K562 (cell line): ENCODE measurements around the gene TSSK6. TPM values are rescaled to one million over a fixed set of nuclear protein-coding genes. Genes with fewer than 3 reads are reported as not detected.

ENCODE experiments used
- ATAC-seq: fragments of 200-7000 bp; cut with Tn5 transposase; 3 replicates; pipeline ENCODE4 v1.9.1; 2020; ENCODE audit warnings: moderate library complexity
- BruUV-seq: library from RNA; stranded (reverse); fragments of 400-500 nt; replicated peaks from 2 replicates; lab custom pipeline; 2021; lab: Mats Ljungman, UMichigan
- CTCF ChIA-PET: fragments of 300-600 bp; formaldehyde crosslinking; extraction: SDS; loops from one replicate; lab custom pipeline; 2021; ENCODE audit warnings: low intra/inter-chr PET ratio; lab: Yijun Ruan, JAX
- POLR2A ChIA-PET: fragments of 300-600, 350-650 bp; sonication (Branson Sonifier 250); formaldehyde crosslinking; extraction: SDS; loops from one replicate; lab custom pipeline; 2021; ENCODE audit warnings: antibody characterized with exemption, inconsistent platforms; lab: Yijun Ruan, JAX
- DNase-seq, 4 experiments: peaks; one replicate each; pipeline versions ENCODE4 v3.0.0 to v3.0.0-alpha.2; 2011 to 2018; ENCODE audit warnings: low spot score in 3 of 4, mixed read lengths in 3 of 4; ENCODE audit errors: extremely low read depth in 1 of 4
- FAIRE-seq: peaks from 2 replicates; lab custom pipeline; 2011; peaks lifted over from hg19 to GRCh38; lab: Jason Lieb, UNC
- H2AFZ ChIP-seq: 2 replicates; pipeline ENCODE4 v1.6.0; 2011; ENCODE audit warnings: low read depth, low read length, control low read depth, inconsistent platforms
- H3K27ac ChIP-seq: fragments of 200-600 bp; 3 replicates; pipeline ENCODE4 v1.8.0; 2011; ENCODE audit warnings: low read depth, mild to moderate bottlenecking, control low read depth, inconsistent platforms, low read length, moderate library complexity, mixed read lengths; ENCODE audit errors: extremely low read depth
- H3K27me3 ChIP-seq, 2 experiments: fragments of 300-600 bp in 1 of 2; 2 replicates in 1 of 2; 3 replicates in 1 of 2; pipeline versions ENCODE4 v1.6.0 to v1.8.0; 2011; ENCODE audit warnings: inconsistent platforms in 2 of 2, low read length in 2 of 2, mild to moderate bottlenecking in 1 of 2, mixed read lengths in 1 of 2, moderate library complexity in 1 of 2; ENCODE audit not compliant: control insufficient read depth in 2 of 2, insufficient read depth in 2 of 2
- H3K36me3 ChIP-seq: fragments of 300-600 bp; 3 replicates; pipeline ENCODE4 v1.8.0; 2011; ENCODE audit warnings: mild to moderate bottlenecking, low read length, inconsistent platforms; ENCODE audit not compliant: control insufficient read depth, insufficient read depth
- H3K4me1 ChIP-seq, 2 experiments: fragments of 200-600 bp in 1 of 2; replicated peaks in 1 of 2; 2 replicates in 1 of 2; 3 replicates in 1 of 2; pipeline versions ENCODE4 v1.5.1 to v1.8.0; 2011; ENCODE audit warnings: inconsistent platforms in 2 of 2, low read length in 2 of 2, mild to moderate bottlenecking in 1 of 2, mixed read lengths in 1 of 2, moderate library complexity in 1 of 2; ENCODE audit not compliant: control insufficient read depth in 2 of 2, insufficient read depth in 2 of 2
- H3K4me2 ChIP-seq: 2 replicates; pipeline ENCODE4 v1.6.1; 2011; ENCODE audit warnings: low read length, control low read depth, inconsistent platforms, mixed read lengths; ENCODE audit not compliant: insufficient read depth
- H3K4me3 ChIP-seq: fragments of 200-600 bp; sonication (generic), shearing (Covaris generic); 2 replicates; pipeline ENCODE4 v1.5.1; 2016; ENCODE audit warnings: control low read depth, inconsistent platforms
- H3K79me2 ChIP-seq: fragments of 200-600 bp; 3 replicates; pipeline ENCODE4 v1.8.0; 2011; ENCODE audit warnings: low read length, inconsistent platforms; ENCODE audit not compliant: control insufficient read depth, insufficient read depth
- H3K9ac ChIP-seq, 2 experiments: 2 replicates each; pipeline versions ENCODE4 v1.6.0 to v1.6.1; 2011; ENCODE audit warnings: low read depth in 2 of 2, low read length in 2 of 2, control low read depth in 1 of 2, inconsistent platforms in 1 of 2, mild to moderate bottlenecking in 1 of 2, mixed read lengths in 1 of 2; ENCODE audit not compliant: insufficient read depth in 1 of 2
- H3K9me1 ChIP-seq: one replicate; pipeline ENCODE4 v1.6.0; 2011; ENCODE audit warnings: inconsistent platforms, mild to moderate bottlenecking, low read length, moderate library complexity; ENCODE audit not compliant: control insufficient read depth, insufficient read depth
- H3K9me3 ChIP-seq: replicated peaks from 2 replicates; pipeline ENCODE4 v1.5.1; 2011; ENCODE audit warnings: low read depth, low read length, inconsistent platforms; ENCODE audit not compliant: control insufficient read depth, insufficient read depth
- H4K20me1 ChIP-seq: replicated peaks from 2 replicates; pipeline ENCODE4 v1.6.1; 2011; ENCODE audit warnings: low read length, inconsistent platforms, mixed read lengths; ENCODE audit not compliant: control insufficient read depth, insufficient read depth
- ADNP ChIP-seq: fragments of 200-800 bp; sonication (Bioruptor generic); IDR thresholded peaks from 2 replicates; pipeline ENCODE4 v1.6.1; 2016; ENCODE audit warnings: missing genetic modification characterization, missing compliant biosample characterization
- BMI1 ChIP-seq: fragments of 150-350 bp; IDR thresholded peaks from 2 replicates; pipeline ENCODE4 v1.6.1; 2014; ENCODE audit warnings: low read length
- GABPB2 ChIP-seq: fragments of 250-450 bp; sonication (Bioruptor Pico); conservative IDR thresholded peaks from 2 replicates; pipeline ENCODE4 v1.5.1; 2021; ENCODE audit warnings: mild to moderate bottlenecking
- KLF13 ChIP-seq: fragments of 450-650 bp; IDR thresholded peaks from 2 replicates; pipeline ENCODE4 v1.6.1; 2016; ENCODE audit warnings: missing genetic modification characterization, low read depth, mild to moderate bottlenecking, missing compliant biosample characterization, moderate library complexity, borderline replicate concordance
- NFE2L1 ChIP-seq: fragments of 450-650 bp; IDR thresholded peaks from 2 replicates; pipeline ENCODE4 v1.6.1; 2016; ENCODE audit warnings: missing genetic modification characterization, low read depth, mild to moderate bottlenecking, missing compliant biosample characterization, moderate library complexity, borderline replicate concordance
- NONO ChIP-seq, 2 experiments: fragments of 200-400 bp in 1 of 2; fragments of 450-650 bp in 1 of 2; formaldehyde crosslinking in 1 of 2; IDR thresholded peaks; 2 replicates each; pipeline ENCODE4 v1.6.1; 2017; ENCODE audit warnings: low read depth in 2 of 2, mild to moderate bottlenecking in 2 of 2, moderate library complexity in 2 of 2, low read length in 1 of 2
- PRMT5 ChIP-seq: sonication (generic); formaldehyde crosslinking; IDR thresholded peaks from 2 replicates; pipeline ENCODE4 v1.5.0; 2020; ENCODE audit warnings: missing genetic modification reagents
- RBM25 ChIP-seq: fragments of 200-400 bp; formaldehyde crosslinking; IDR thresholded peaks from 2 replicates; pipeline ENCODE4 v1.6.1; 2018; ENCODE audit warnings: low read length, low read depth, moderate library complexity; ENCODE audit not compliant: severe bottlenecking
- SRSF9 ChIP-seq: fragments of 200-400 bp; formaldehyde crosslinking; IDR thresholded peaks from 2 replicates; pipeline ENCODE4 v1.6.1; 2017; ENCODE audit warnings: low read depth, low read length, borderline replicate concordance
- TAF1 ChIP-seq: IDR thresholded peaks from 2 replicates; pipeline ENCODE4 v1.6.1; 2011; ENCODE audit warnings: mild to moderate bottlenecking, low read length, moderate library complexity; ENCODE audit not compliant: insufficient read depth, control insufficient read depth, severe bottlenecking; ENCODE audit errors: extremely low read depth
- TAF9B ChIP-seq: fragments of 450-650 bp; IDR thresholded peaks from 2 replicates; pipeline ENCODE4 v1.6.1; 2018; ENCODE audit warnings: mild to moderate bottlenecking; ENCODE audit not compliant: partially characterized antibody
- ZNF766 ChIP-seq: fragments of 200-800 bp; sonication (Bioruptor generic); conservative IDR thresholded peaks from 2 replicates; pipeline ENCODE4 v1.6.1; 2016; ENCODE audit warnings: missing genetic modification characterization, missing compliant biosample characterization
- WGBS: fragments of 100-300 bp; shearing (Covaris generic); methylation state at CpG from one replicate; pipeline ENCODE4 v1.1.6; 2016; ENCODE audit warnings: low coverage, mixed read lengths; ENCODE audit not compliant: insufficient coverage; ENCODE audit errors: missing lambda C conversion rate; 5-methylcytosine and 5-hydroxymethylcytosine counted together
- in situ Hi-C: fragments of 300-500 bp; cut with MboI; formaldehyde crosslinking; loops from 4 replicates; pipeline ENCODE4 v1.15.0; 2018; ENCODE audit warnings: inconsistent platforms, mixed read lengths
- intact Hi-C: fragments of 100-400 bp; cut with micrococcal nuclease; formaldehyde crosslinking; loops from 2 replicates; pipeline ENCODE4 v1.14.2; 2022
- polyA plus RNA-seq, 8 experiments: library from polyadenylated mRNA; depleted of rRNA in 4 of 8; stranded (reverse) in 5 of 8; unstranded in 3 of 8; fragments of >200 nt; fragmentation: Nextera tagmentation in 2 of 8; fragmentation: Illumina TruSeq in 1 of 8; extraction: Ambion mirVana in 2 of 8; extraction: Trizol in 1 of 8; gene quantifications; 2 replicates each; pipeline versions ENCODE4 v1.2.1 to v1.2.3, GENCODE V29; 2011 to 2014; ENCODE audit warnings: inconsistent platforms in 1 of 8, missing spikeins in 1 of 8
- total RNA-seq, 7 experiments: library from RNA; depleted of rRNA in 6 of 7; stranded (reverse); fragments of >200 nt in 6 of 7; fragmentation: Illumina TruSeq in 2 of 7; extraction: Trizol in 2 of 7; gene quantifications; 2 replicates each; pipeline versions ENCODE4 v1.2.1 to v1.2.3, GENCODE V29; 2011 to 2021; ENCODE audit warnings: low replicate concordance in 1 of 7
- TF ChIP-seq, protein P1 (sequence below): fragments of 250-450 bp; sonication (Bioruptor Pico); IDR thresholded peaks from 2 replicates; pipeline ENCODE4 v1.4.0; 2020
- TF ChIP-seq, protein P2 (sequence below): sonication (generic); formaldehyde crosslinking; IDR thresholded peaks from 2 replicates; pipeline ENCODE4 v1.9.0; 2022; ENCODE audit warnings: mild to moderate bottlenecking, missing genetic modification reagents
- TF ChIP-seq, protein P3 (sequence below): fragments of 450-650 bp; IDR thresholded peaks from 2 replicates; pipeline ENCODE4 v1.6.1; 2017; ENCODE audit warnings: antibody characterized with exemption

Gene TSSK6
- total and polyA plus RNA-seq, 9 of the 15 experiments (the other 6 are each of a cell fraction or from before 2014, with no cell fraction given) = 0.21 to 2.6 (median 1.5) TPM; not detected in 3

DNA sequence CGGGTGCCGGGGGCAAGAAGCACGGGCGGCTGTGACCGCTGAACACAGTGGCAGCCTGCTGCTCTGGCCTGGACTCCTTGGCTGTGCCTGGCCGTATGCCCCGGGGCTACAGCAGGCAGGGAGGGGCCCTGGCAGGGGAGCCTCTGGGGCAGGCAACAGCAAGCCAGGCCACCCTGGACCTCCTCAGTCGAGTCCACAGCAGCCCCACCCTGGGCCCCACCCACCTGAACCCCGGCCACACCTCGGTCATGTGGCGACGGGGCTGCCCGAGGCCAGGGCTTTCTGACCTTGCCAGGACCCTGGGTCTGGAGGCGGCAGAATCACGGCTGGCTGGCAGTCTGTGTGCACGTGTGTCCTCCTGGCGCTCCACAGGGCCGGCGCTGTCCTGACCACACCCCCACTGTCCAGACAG, 31.4 kb upstream of the TSSK6 start (continued):
- no peak for TF ChIP-seq NFE2L1 (tag)
- TF ChIP-seq NONO (IDR thresholded peaks at IDR 0.05; ENCODE audit: low read depth in 2 of 2, low read length in 1 of 2) = no peak
- TF ChIP-seq ZNF766 (CRISPR knock-in tag) = no peak
- TF ChIP-seq TAF1 = no peak
- TF ChIP-seq, protein P1, sequence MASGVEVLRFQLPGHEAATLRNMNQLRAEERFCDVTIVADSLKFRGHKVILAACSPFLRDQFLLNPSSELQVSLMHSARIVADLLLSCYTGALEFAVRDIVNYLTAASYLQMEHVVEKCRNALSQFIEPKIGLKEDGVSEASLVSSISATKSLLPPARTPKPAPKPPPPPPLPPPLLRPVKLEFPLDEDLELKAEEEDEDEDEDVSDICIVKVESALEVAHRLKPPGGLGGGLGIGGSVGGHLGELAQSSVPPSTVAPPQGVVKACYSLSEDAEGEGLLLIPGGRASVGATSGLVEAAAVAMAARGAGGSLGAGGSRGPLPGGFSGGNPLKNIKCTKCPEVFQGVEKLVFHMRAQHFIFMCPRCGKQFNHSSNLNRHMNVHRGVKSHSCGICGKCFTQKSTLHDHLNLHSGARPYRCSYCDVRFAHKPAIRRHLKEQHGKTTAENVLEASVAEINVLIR (CRISPR knock-in tag) = no peak
- no peak for TF ChIP-seq TAF9B
- TF ChIP-seq PRMT5 (CRISPR knock-in tag) = no peak
- TF ChIP-seq, all 486 proteins: peak for 0

DNA sequence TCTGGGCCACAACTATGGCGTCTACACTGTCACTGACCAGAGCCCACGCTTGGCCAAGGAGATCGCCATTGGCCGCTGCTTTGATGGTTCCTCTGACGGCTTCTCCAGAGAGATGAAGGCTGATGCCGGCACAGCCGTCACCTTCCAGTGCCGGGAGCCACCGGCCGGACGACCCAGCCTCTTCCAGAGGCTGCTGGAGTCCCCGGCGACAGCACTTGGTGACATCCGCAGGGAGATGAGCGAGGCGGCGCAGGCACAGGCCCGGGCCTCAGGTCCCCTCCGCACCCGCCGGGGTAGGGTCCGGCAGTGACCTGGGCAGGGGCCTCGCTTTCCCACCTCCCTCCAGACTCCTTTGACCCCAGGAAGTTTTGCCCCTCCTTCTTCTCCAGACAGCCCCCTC, 30.4 kb upstream of the TSSK6 start:
- peaks cover 5 to 42% of the 10 kb centered on the region in 2 experiments for H3K27me3 ChIP-seq

More for the DNA sequence above, 30.4 kb upstream of the TSSK6 start:
- Histone ChIP-seq H3K9me3 (no peaks in the 10 kb centered on the region), H3K9ac (no peak overlapping the region), H3K4me2 (no peak overlapping the region), H3K79me2 (no peaks in the 10 kb centered on the region), H3K4me1 (peaks cover 2 to 70% of the 10 kb centered on the region in 2 experiments; a peak in 2 of 5 replicates), H3K4me3 (no peak overlapping the region), H4K20me1 (0 out of 2 replicates have a peak, but pooled peaks cover 5% of the 10 kb centered on the region), H3K9me1 (no peaks in the 10 kb centered on the region), H3K27ac (no peak overlapping the region), H2AFZ (no peak overlapping the region), H3K36me3 (no peaks in the 10 kb centered on the region)
- intact Hi-C loops (no loop called here), in situ Hi-C loops (loop anchor here (25.0 kb wide), 1 partner anchor 92 kb away; the partner anchor contains the start of genes GMIP and LPAR2)
- no TSS peak for BruUV-seq
- no peak for DNase-seq
- CTCF ChIA-PET = no interaction called here
- POLR2A ChIA-PET = interaction anchor here (0.6 kb wide), 2 partner anchors 27 to 1528 kb away, joined by 3 read pairs; no protein-coding TSS in a partner anchor
- FAIRE-seq = no peak
- ATAC-seq = no peak
- TF ChIP-seq GABPB2 (CRISPR knock-in tag) (no peak), ADNP (tag) (no peak), KLF13 (tag) (no peak), SRSF9 (no peak), RBM25 (no peak), BMI1 (no peak)
- TF ChIP-seq, protein P2, sequence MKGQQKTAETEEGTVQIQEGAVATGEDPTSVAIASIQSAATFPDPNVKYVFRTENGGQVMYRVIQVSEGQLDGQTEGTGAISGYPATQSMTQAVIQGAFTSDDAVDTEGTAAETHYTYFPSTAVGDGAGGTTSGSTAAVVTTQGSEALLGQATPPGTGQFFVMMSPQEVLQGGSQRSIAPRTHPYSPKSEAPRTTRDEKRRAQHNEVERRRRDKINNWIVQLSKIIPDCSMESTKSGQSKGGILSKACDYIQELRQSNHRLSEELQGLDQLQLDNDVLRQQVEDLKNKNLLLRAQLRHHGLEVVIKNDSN (CRISPR knock-in tag) = no peak
- TF ChIP-seq, protein P3, sequence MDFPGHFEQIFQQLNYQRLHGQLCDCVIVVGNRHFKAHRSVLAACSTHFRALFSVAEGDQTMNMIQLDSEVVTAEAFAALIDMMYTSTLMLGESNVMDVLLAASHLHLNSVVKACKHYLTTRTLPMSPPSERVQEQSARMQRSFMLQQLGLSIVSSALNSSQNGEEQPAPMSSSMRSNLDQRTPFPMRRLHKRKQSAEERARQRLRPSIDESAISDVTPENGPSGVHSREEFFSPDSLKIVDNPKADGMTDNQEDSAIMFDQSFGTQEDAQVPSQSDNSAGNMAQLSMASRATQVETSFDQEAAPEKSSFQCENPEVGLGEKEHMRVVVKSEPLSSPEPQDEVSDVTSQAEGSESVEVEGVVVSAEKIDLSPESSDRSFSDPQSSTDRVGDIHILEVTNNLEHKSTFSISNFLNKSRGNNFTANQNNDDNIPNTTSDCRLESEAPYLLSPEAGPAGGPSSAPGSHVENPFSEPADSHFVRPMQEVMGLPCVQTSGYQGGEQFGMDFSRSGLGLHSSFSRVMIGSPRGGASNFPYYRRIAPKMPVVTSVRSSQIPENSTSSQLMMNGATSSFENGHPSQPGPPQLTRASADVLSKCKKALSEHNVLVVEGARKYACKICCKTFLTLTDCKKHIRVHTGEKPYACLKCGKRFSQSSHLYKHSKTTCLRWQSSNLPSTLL = no peak
- TF ChIP-seq, all 486 proteins: peak for 0
- WGBS = 31% methylated on average over 16 of the region's 23 CpGs
